BE2C (cell line): ENCODE measurements around the gene TERT.

ENCODE experiments used
- DNase-seq: peaks from one replicate; pipeline ENCODE4 v3.0.0-alpha.2; 2020
- H3K27me3 ChIP-seq: fragments of 250-450 bp; sonication (Bioruptor Pico); 2 replicates; pipeline ENCODE4 v1.5.1; 2020; ENCODE audit warnings: mild to moderate bottlenecking
- H3K36me3 ChIP-seq: fragments of 250-450 bp; sonication (Bioruptor Pico); 2 replicates; pipeline ENCODE4 v1.5.1; 2020; ENCODE audit warnings: mild to moderate bottlenecking
- H3K4me1 ChIP-seq: fragments of 250-450 bp; sonication (Bioruptor Pico); 2 replicates; pipeline ENCODE4 v1.5.1; 2020
- H3K4me3 ChIP-seq: 2 replicates; pipeline ENCODE4 v1.5.1; 2011; ENCODE audit warnings: low read depth, low read length
- H3K9me3 ChIP-seq: fragments of 250-450 bp; sonication (Bioruptor Pico); 2 replicates; pipeline ENCODE4 v1.5.1; 2020
- TF ChIP-seq, protein P1 (sequence below): IDR thresholded peaks from 2 replicates; pipeline ENCODE4 v1.5.1; 2012; ENCODE audit warnings: mild to moderate bottlenecking, low read depth, low read length

TERT gene

GRCh38 chr5:1315018-1315708 is 20.3 kb upstream of the TERT start:
- H3K27me3 ChIP-seq = no peaks in the 10 kb centered on the region
- H3K4me1 ChIP-seq = no peaks in the 10 kb centered on the region
- TF ChIP-seq, protein P1, sequence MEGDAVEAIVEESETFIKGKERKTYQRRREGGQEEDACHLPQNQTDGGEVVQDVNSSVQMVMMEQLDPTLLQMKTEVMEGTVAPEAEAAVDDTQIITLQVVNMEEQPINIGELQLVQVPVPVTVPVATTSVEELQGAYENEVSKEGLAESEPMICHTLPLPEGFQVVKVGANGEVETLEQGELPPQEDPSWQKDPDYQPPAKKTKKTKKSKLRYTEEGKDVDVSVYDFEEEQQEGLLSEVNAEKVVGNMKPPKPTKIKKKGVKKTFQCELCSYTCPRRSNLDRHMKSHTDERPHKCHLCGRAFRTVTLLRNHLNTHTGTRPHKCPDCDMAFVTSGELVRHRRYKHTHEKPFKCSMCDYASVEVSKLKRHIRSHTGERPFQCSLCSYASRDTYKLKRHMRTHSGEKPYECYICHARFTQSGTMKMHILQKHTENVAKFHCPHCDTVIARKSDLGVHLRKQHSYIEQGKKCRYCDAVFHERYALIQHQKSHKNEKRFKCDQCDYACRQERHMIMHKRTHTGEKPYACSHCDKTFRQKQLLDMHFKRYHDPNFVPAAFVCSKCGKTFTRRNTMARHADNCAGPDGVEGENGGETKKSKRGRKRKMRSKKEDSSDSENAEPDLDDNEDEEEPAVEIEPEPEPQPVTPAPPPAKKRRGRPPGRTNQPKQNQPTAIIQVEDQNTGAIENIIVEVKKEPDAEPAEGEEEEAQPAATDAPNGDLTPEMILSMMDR = no peak
- H3K4me3 ChIP-seq = no peak overlapping the region
- no peaks in the 10 kb centered on the region for H3K9me3 ChIP-seq
- peaks cover 17% of the 10 kb centered on the region for H3K36me3 ChIP-seq
- DNase-seq = no peak

- Histone ChIP-seq H3K9me3 (no peaks in the 10 kb centered on the region), H3K4me1 (no peaks in the 10 kb centered on the region), H3K27me3 (no peaks in the 10 kb centered on the region; the same call in 1 of the 2 replicates), H3K4me3 (no peak overlapping the region), H3K36me3 (peaks cover 11% of the 10 kb centered on the region)
- TF ChIP-seq, protein P1 = no peak
- DNase-seq = no peak
These were observed 19.7 kb upstream of the TERT start for GRCh38 chr5:1314564-1314982.

GRCh38 chr5:1312993-1313833 is 18.3 kb upstream of the TERT start:
- peak; percentile 7 for DNase-seq
- TF ChIP-seq, protein P1 = no peak
- no peaks in the 10 kb centered on the region for H3K4me1 ChIP-seq

DNA sequence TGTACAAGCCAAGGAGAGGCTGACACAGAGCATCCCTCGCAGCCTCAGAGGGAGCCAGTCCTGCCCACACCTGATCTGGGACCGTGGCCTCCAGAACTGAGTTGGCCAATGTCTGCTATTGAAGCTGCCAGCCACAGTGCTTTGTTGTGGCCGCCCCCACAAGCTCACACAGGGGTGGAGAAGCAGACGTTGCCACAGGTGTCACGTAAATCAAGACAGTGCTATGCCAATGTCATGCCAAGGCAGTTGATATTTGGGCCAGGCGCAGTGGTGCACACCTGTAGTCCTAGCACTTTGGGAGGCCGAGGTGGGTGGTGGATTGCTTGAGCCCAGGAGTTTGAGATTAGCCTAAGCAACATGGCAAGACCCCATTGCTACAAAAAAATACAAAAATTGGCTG is 17.3 kb upstream of the TERT start:
- Histone ChIP-seq H3K4me3 (no peak overlapping the region), H3K4me1 (no peaks in the 10 kb centered on the region), H3K36me3 (peaks cover 4% of the 10 kb centered on the region; the same call in 1 of the 2 replicates), H3K9me3 (no peaks in the 10 kb centered on the region), H3K27me3 (no peaks in the 10 kb centered on the region; the same call in 1 of the 2 replicates)
- DNase-seq = no peak
- TF ChIP-seq, protein P1 = no peak

More at GRCh38 chr5:1312993-1313833, 18.3 kb upstream of the TERT start:
- Histone ChIP-seq H3K27me3 (no peaks in the 10 kb centered on the region; the same call in 1 of the 2 replicates), H3K36me3 (peaks cover 8% of the 10 kb centered on the region; the same call in 1 of the 2 replicates), H3K9me3 (no peaks in the 10 kb centered on the region), H3K4me3 (no peak overlapping the region)

DNA sequence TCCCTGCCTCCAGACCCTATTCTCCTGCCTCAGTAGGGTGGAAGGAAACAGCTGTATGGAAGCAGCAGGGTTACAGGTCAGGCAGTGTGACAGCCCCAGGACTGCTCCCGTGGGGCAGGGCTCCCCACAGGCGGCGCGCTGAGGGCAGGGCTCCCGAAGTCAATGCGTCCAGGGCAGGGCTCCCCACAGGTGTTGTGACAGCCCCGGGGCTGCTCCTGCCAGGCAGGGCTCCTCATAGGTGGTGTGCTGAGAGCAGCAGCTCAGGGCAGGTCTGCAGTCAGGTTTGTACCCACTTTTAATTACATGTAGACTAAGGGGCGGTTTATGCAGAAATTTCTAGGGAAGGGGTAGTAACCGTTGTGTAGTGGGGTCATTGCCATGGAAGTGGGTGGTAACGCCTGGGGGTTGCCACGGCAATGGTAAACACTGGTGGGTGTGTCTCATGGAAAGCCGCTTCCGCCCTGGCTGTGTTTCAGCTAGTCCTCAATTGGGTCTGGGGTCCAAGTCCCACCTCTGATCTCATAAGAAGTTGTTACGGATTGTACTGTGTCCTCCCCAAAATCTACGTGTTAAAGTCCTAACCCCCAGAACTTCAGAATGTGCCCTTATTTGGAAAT is 16.7 kb upstream of the TERT start:
- Histone ChIP-seq H3K36me3 (no peaks in the 10 kb centered on the region), H3K4me1 (no peaks in the 10 kb centered on the region), H3K4me3 (no peak overlapping the region), H3K9me3 (no peaks in the 10 kb centered on the region), H3K27me3 (no peaks in the 10 kb centered on the region; the same call in 1 of the 2 replicates)
- TF ChIP-seq, protein P1 = no peak
- no peak for DNase-seq
